HG02623 (cell line): ENCODE measurements around the gene BCR.

Experiments
- ATAC-seq: cut with Tn5 transposase; IDR thresholded peaks from one replicate; pipeline ENCODE4 v1.9.1; 2021; ENCODE audit warnings: moderate library complexity; ENCODE audit not compliant: unreplicated experiment

The BCR gene

GRCh38 chr22:23272834-23273233 is 92.5 kb downstream of the BCR start:
- ATAC-seq, result no peak

GRCh38 chr22:23273445-23274145 is 93.3 kb downstream of the BCR start:
- ATAC-seq, result no peak

GRCh38 chr22:23274146-23274526 is 93.8 kb downstream of the BCR start:
- ATAC-seq, result no peak

GRCh38 chr22:23274891-23275694 is 94.8 kb downstream of the BCR start:
- ATAC-seq, result no peak

GRCh38 chr22:23275751-23276150 is 95.4 kb downstream of the BCR start:
- no peak for ATAC-seq

GRCh38 chr22:23276656-23277582 is 96.6 kb downstream of the BCR start:
- ATAC-seq, result no peak

- no peak for ATAC-seq
Observed at GRCh38 chr22:23277583-23278295, 97.4 kb downstream of the BCR start.

GRCh38 chr22:23278883-23279675 is 98.8 kb downstream of the BCR start:
- no peak for ATAC-seq

GRCh38 chr22:23279781-23280180 is 99.5 kb downstream of the BCR start:
- ATAC-seq, result no peak

GRCh38 chr22:23280356-23281052 is 100.2 kb downstream of the BCR start:
- ATAC-seq, result no peak

- ATAC-seq, result no peak
Observed at GRCh38 chr22:23281053-23281405, 100.7 kb downstream of the BCR start.

GRCh38 chr22:23281406-23282088 is 101.2 kb downstream of the BCR start:
- ATAC-seq, result no peak

- no peak for ATAC-seq
Observed at GRCh38 chr22:23282089-23282501, 101.8 kb downstream of the BCR start.

GRCh38 chr22:23282516-23282915 is 102.2 kb downstream of the BCR start:
- no peak for ATAC-seq

- ATAC-seq, result no peak
Observed at GRCh38 chr22:23282986-23283385, 102.7 kb downstream of the BCR start.

GRCh38 chr22:23283591-23284503 is 103.5 kb downstream of the BCR start:
- no peak for ATAC-seq

GRCh38 chr22:23284504-23285033 is 104.3 kb downstream of the BCR start:
- no peak for ATAC-seq

GRCh38 chr22:23285236-23285635 is 104.9 kb downstream of the BCR start:
- no peak for ATAC-seq
